GM12892 (cell line): ENCODE measurements around the gene CYB5R3.
"Not testable (repeated sequence)": the region's sequence is repeated elsewhere in the genome, so short reads cannot be mapped to it uniquely, and the experiment has no call there.

Source experiments
- DNase-seq: peaks from one replicate; pipeline ENCODE4 v3.0.0; 2011; ENCODE audit not compliant: insufficient read length
- FAIRE-seq: peaks from 2 replicates; lab custom pipeline; 2011; peaks lifted over from hg19 to GRCh38; lab: Jason Lieb, UNC
- POLR2A ChIP-seq: IDR thresholded peaks from 2 replicates; pipeline ENCODE4 v1.6.1; 2011; ENCODE audit warnings: low read depth, low read length, control low read depth
- POLR2AphosphoS5 ChIP-seq: IDR thresholded peaks from 2 replicates; pipeline ENCODE4 v1.6.1; 2011; ENCODE audit warnings: low read depth, low read length, control low read depth
- TAF1 ChIP-seq: IDR thresholded peaks from 2 replicates; pipeline ENCODE4 v1.6.1; 2011; ENCODE audit warnings: low read depth, mild to moderate bottlenecking, control low read depth, low read length, borderline replicate concordance

The CYB5R3 gene

GRCh38 chr22:42688241-42689211 is 39.3 kb upstream of the CYB5R3 start:
- DNase-seq = no peak
- no peak for TF ChIP-seq POLR2A
- no peak for TF ChIP-seq TAF1
- TF ChIP-seq POLR2AphosphoS5 = no peak
- no peak for FAIRE-seq

- no peak for TF ChIP-seq TAF1
- no peak for TF ChIP-seq POLR2AphosphoS5
- TF ChIP-seq POLR2A = no peak
- FAIRE-seq (no peak), DNase-seq (no peak)
Measured at GRCh38 chr22:42686756-42687491, 37.7 kb upstream of the CYB5R3 start.

GRCh38 chr22:42685941-42686653 is 36.9 kb upstream of the CYB5R3 start:
- TF ChIP-seq POLR2A (no peak), TAF1 (no peak)
- FAIRE-seq (no peak), DNase-seq (no peak)

GRCh38 chr22:42684462-42685195 is 35.4 kb upstream of the CYB5R3 start:
- TF ChIP-seq TAF1 (no peak), POLR2AphosphoS5 (no peak), POLR2A (no peak)
- FAIRE-seq (no peak), DNase-seq (no peak)

GRCh38 chr22:42683578-42684283 is 34.5 kb upstream of the CYB5R3 start:
- DNase-seq (no peak), FAIRE-seq (no peak)
- no peak for TF ChIP-seq TAF1
- TF ChIP-seq POLR2A = no peak
- TF ChIP-seq POLR2AphosphoS5 = no peak

- TF ChIP-seq POLR2AphosphoS5 (no peak), POLR2A (no peak), TAF1 (no peak)
- DNase-seq = no peak
- FAIRE-seq = no peak
Measured at GRCh38 chr22:42682113-42682851, 33.1 kb upstream of the CYB5R3 start.

- FAIRE-seq = no peak
- DNase-seq = no peak
- no peak for TF ChIP-seq TAF1
- TF ChIP-seq POLR2AphosphoS5 = no peak
- TF ChIP-seq POLR2A = no peak
Measured at GRCh38 chr22:42680648-42681047, 31.5 kb upstream of the CYB5R3 start.

- DNase-seq = no peak
- no peak for TF ChIP-seq POLR2A
- TF ChIP-seq POLR2AphosphoS5 = no peak
- no peak for TF ChIP-seq TAF1
- no peak for FAIRE-seq
Measured at GRCh38 chr22:42679691-42680090, 30.5 kb upstream of the CYB5R3 start.

- FAIRE-seq = no peak
- TF ChIP-seq TAF1 (no peak), POLR2A (no peak), POLR2AphosphoS5 (no peak)
- DNase-seq = no peak
Measured at GRCh38 chr22:42678894-42679293, 29.7 kb upstream of the CYB5R3 start.

- not testable (repeated sequence) for FAIRE-seq, DNase-seq
Measured at GRCh38 chr22:42677936-42678335, 28.7 kb upstream of the CYB5R3 start.
